K562 (cell line): ENCODE data around the gene ARFGAP1. TPM values are rescaled to one million over a fixed set of nuclear protein-coding genes. Genes with fewer than 3 reads are reported as not detected.
A peak's percentile ranks its signal among the peaks of the same experiment; 100 is the strongest.

ENCODE experiments used
- ATAC-seq: fragments of 200-7000 bp; cut with Tn5 transposase; 3 replicates; pipeline ENCODE4 v1.9.1; 2020; ENCODE audit warnings: moderate library complexity
- BruUV-seq: library from RNA; stranded (reverse); fragments of 400-500 nt; replicated peaks from 2 replicates; lab custom pipeline; 2021; lab: Mats Ljungman, UMichigan
- CTCF ChIA-PET: fragments of 300-600 bp; formaldehyde crosslinking; extraction: SDS; loops from one replicate; lab custom pipeline; 2021; ENCODE audit warnings: low intra/inter-chr PET ratio; lab: Yijun Ruan, JAX
- POLR2A ChIA-PET: fragments of 300-600, 350-650 bp; sonication (Branson Sonifier 250); formaldehyde crosslinking; extraction: SDS; loops from one replicate; lab custom pipeline; 2021; ENCODE audit warnings: antibody characterized with exemption, inconsistent platforms; lab: Yijun Ruan, JAX
- DNase-seq, 4 experiments: peaks; one replicate each; pipeline versions ENCODE4 v3.0.0 to v3.0.0-alpha.2; 2011 to 2018; ENCODE audit warnings: low spot score in 3 of 4, mixed read lengths in 3 of 4; ENCODE audit errors: extremely low read depth in 1 of 4
- FAIRE-seq: peaks from 2 replicates; lab custom pipeline; 2011; peaks lifted over from hg19 to GRCh38; lab: Jason Lieb, UNC
- H2AFZ ChIP-seq: 2 replicates; pipeline ENCODE4 v1.6.0; 2011; ENCODE audit warnings: low read depth, low read length, control low read depth, inconsistent platforms
- H3K27ac ChIP-seq: fragments of 200-600 bp; 3 replicates; pipeline ENCODE4 v1.8.0; 2011; ENCODE audit warnings: low read depth, mild to moderate bottlenecking, control low read depth, inconsistent platforms, low read length, moderate library complexity, mixed read lengths; ENCODE audit errors: extremely low read depth
- H3K27me3 ChIP-seq, 2 experiments: fragments of 300-600 bp in 1 of 2; 2 replicates in 1 of 2; 3 replicates in 1 of 2; pipeline versions ENCODE4 v1.6.0 to v1.8.0; 2011; ENCODE audit warnings: inconsistent platforms in 2 of 2, low read length in 2 of 2, mild to moderate bottlenecking in 1 of 2, mixed read lengths in 1 of 2, moderate library complexity in 1 of 2; ENCODE audit not compliant: control insufficient read depth in 2 of 2, insufficient read depth in 2 of 2
- H3K36me3 ChIP-seq: fragments of 300-600 bp; 3 replicates; pipeline ENCODE4 v1.8.0; 2011; ENCODE audit warnings: mild to moderate bottlenecking, low read length, inconsistent platforms; ENCODE audit not compliant: control insufficient read depth, insufficient read depth
- H3K4me1 ChIP-seq, 2 experiments: fragments of 200-600 bp in 1 of 2; replicated peaks in 1 of 2; 2 replicates in 1 of 2; 3 replicates in 1 of 2; pipeline versions ENCODE4 v1.5.1 to v1.8.0; 2011; ENCODE audit warnings: inconsistent platforms in 2 of 2, low read length in 2 of 2, mild to moderate bottlenecking in 1 of 2, mixed read lengths in 1 of 2, moderate library complexity in 1 of 2; ENCODE audit not compliant: control insufficient read depth in 2 of 2, insufficient read depth in 2 of 2
- H3K4me2 ChIP-seq: 2 replicates; pipeline ENCODE4 v1.6.1; 2011; ENCODE audit warnings: low read length, control low read depth, inconsistent platforms, mixed read lengths; ENCODE audit not compliant: insufficient read depth
- H3K4me3 ChIP-seq: fragments of 200-600 bp; sonication (generic), shearing (Covaris generic); 2 replicates; pipeline ENCODE4 v1.5.1; 2016; ENCODE audit warnings: control low read depth, inconsistent platforms
- H3K79me2 ChIP-seq: fragments of 200-600 bp; 3 replicates; pipeline ENCODE4 v1.8.0; 2011; ENCODE audit warnings: low read length, inconsistent platforms; ENCODE audit not compliant: control insufficient read depth, insufficient read depth
- H3K9ac ChIP-seq, 2 experiments: 2 replicates each; pipeline versions ENCODE4 v1.6.0 to v1.6.1; 2011; ENCODE audit warnings: low read depth in 2 of 2, low read length in 2 of 2, control low read depth in 1 of 2, inconsistent platforms in 1 of 2, mild to moderate bottlenecking in 1 of 2, mixed read lengths in 1 of 2; ENCODE audit not compliant: insufficient read depth in 1 of 2
- H3K9me1 ChIP-seq: one replicate; pipeline ENCODE4 v1.6.0; 2011; ENCODE audit warnings: inconsistent platforms, mild to moderate bottlenecking, low read length, moderate library complexity; ENCODE audit not compliant: control insufficient read depth, insufficient read depth
- H3K9me3 ChIP-seq: replicated peaks from 2 replicates; pipeline ENCODE4 v1.5.1; 2011; ENCODE audit warnings: low read depth, low read length, inconsistent platforms; ENCODE audit not compliant: control insufficient read depth, insufficient read depth
- H4K20me1 ChIP-seq: replicated peaks from 2 replicates; pipeline ENCODE4 v1.6.1; 2011; ENCODE audit warnings: low read length, inconsistent platforms, mixed read lengths; ENCODE audit not compliant: control insufficient read depth, insufficient read depth
- CBFA2T2 ChIP-seq: fragments of 450-650 bp; conservative IDR thresholded peaks from 2 replicates; pipeline ENCODE4 v1.6.1; 2017; ENCODE audit warnings: mild to moderate bottlenecking
- ELF2 ChIP-seq: fragments of 250-450 bp; sonication (Bioruptor Pico); IDR thresholded peaks from 2 replicates; pipeline ENCODE4 v1.5.0; 2021; ENCODE audit warnings: mild to moderate bottlenecking
- MAFF ChIP-seq: IDR thresholded peaks from 2 replicates; pipeline ENCODE4 v1.6.1; 2012; ENCODE audit warnings: low read length, improper control_type of control experiment
- RAD51 ChIP-seq: fragments of 450-650 bp; IDR thresholded peaks from 2 replicates; pipeline ENCODE4 v1.7.1; 2016; ENCODE audit warnings: low read depth, mild to moderate bottlenecking, borderline replicate concordance
- RBM34 ChIP-seq: fragments of 200-400 bp; formaldehyde crosslinking; IDR thresholded peaks from 2 replicates; pipeline ENCODE4 v1.6.1; 2018; ENCODE audit warnings: low read length, borderline replicate concordance; ENCODE audit not compliant: insufficient read depth
- SAP30 ChIP-seq: fragments of 200-600 bp; sonication (generic); IDR thresholded peaks from 2 replicates; pipeline ENCODE4 v1.6.1; 2012; ENCODE audit warnings: borderline replicate concordance, low read depth, mild to moderate bottlenecking, moderate library complexity, low read length, control low read depth, inconsistent platforms; ENCODE audit not compliant: insufficient read depth, poor library complexity, severe bottlenecking
- TAF15 ChIP-seq: fragments of 200-400 bp; formaldehyde crosslinking; IDR thresholded peaks from 2 replicates; pipeline ENCODE4 v1.6.1; 2017; ENCODE audit warnings: mild to moderate bottlenecking, low read depth, low read length, moderate library complexity
- TFE3 ChIP-seq: fragments of 450-650 bp; formaldehyde crosslinking; IDR thresholded peaks from 2 replicates; pipeline ENCODE4 v1.4.0; 2020; ENCODE audit warnings: mild to moderate bottlenecking, mixed read lengths
- USF2 ChIP-seq: sonication (generic); formaldehyde crosslinking; IDR thresholded peaks from 2 replicates; pipeline ENCODE4 v1.5.0; 2020; ENCODE audit warnings: missing genetic modification reagents
- ZNF3 ChIP-seq: fragments of 250-450 bp; sonication (Bioruptor Pico); IDR thresholded peaks from 2 replicates; pipeline ENCODE4 v1.5.0; 2021; ENCODE audit warnings: mild to moderate bottlenecking, moderate library complexity
- WGBS: fragments of 100-300 bp; shearing (Covaris generic); methylation state at CpG from one replicate; pipeline ENCODE4 v1.1.6; 2016; ENCODE audit warnings: low coverage, mixed read lengths; ENCODE audit not compliant: insufficient coverage; ENCODE audit errors: missing lambda C conversion rate; 5-methylcytosine and 5-hydroxymethylcytosine counted together
- in situ Hi-C: fragments of 300-500 bp; cut with MboI; formaldehyde crosslinking; loops from 4 replicates; pipeline ENCODE4 v1.15.0; 2018; ENCODE audit warnings: inconsistent platforms, mixed read lengths
- intact Hi-C: fragments of 100-400 bp; cut with micrococcal nuclease; formaldehyde crosslinking; loops from 2 replicates; pipeline ENCODE4 v1.14.2; 2022
- polyA plus RNA-seq, 8 experiments: library from polyadenylated mRNA; depleted of rRNA in 4 of 8; stranded (reverse) in 5 of 8; unstranded in 3 of 8; fragments of >200 nt; fragmentation: Nextera tagmentation in 2 of 8; fragmentation: Illumina TruSeq in 1 of 8; extraction: Ambion mirVana in 2 of 8; extraction: Trizol in 1 of 8; gene quantifications; 2 replicates each; pipeline versions ENCODE4 v1.2.1 to v1.2.3, GENCODE V29; 2011 to 2014; ENCODE audit warnings: inconsistent platforms in 1 of 8, missing spikeins in 1 of 8
- total RNA-seq, 7 experiments: library from RNA; depleted of rRNA in 6 of 7; stranded (reverse); fragments of >200 nt in 6 of 7; fragmentation: Illumina TruSeq in 2 of 7; extraction: Trizol in 2 of 7; gene quantifications; 2 replicates each; pipeline versions ENCODE4 v1.2.1 to v1.2.3, GENCODE V29; 2011 to 2021; ENCODE audit warnings: low replicate concordance in 1 of 7
- TF ChIP-seq, protein P1 (sequence below): fragments of 250-450 bp; sonication (Bioruptor Pico); IDR thresholded peaks from 2 replicates; pipeline ENCODE4 v1.8.0; 2022; ENCODE audit warnings: inconsistent platforms
- TF ChIP-seq, protein P2 (sequence below): sonication (generic); formaldehyde crosslinking; IDR thresholded peaks from 2 replicates; pipeline ENCODE4 v1.9.0; 2022; ENCODE audit warnings: mild to moderate bottlenecking, missing genetic modification reagents
- TF ChIP-seq, protein P3 (sequence below), 2 experiments: fragments of 450-650 bp; IDR thresholded peaks; 2 replicates each; pipeline ENCODE4 v1.6.1; 2016

The ARFGAP1 gene
- total and polyA plus RNA-seq, 9 of the 15 experiments (the other 6 are each of a cell fraction or from before 2014, with no cell fraction given), result 0.53 to 102 (median 33.5) TPM

DNA sequence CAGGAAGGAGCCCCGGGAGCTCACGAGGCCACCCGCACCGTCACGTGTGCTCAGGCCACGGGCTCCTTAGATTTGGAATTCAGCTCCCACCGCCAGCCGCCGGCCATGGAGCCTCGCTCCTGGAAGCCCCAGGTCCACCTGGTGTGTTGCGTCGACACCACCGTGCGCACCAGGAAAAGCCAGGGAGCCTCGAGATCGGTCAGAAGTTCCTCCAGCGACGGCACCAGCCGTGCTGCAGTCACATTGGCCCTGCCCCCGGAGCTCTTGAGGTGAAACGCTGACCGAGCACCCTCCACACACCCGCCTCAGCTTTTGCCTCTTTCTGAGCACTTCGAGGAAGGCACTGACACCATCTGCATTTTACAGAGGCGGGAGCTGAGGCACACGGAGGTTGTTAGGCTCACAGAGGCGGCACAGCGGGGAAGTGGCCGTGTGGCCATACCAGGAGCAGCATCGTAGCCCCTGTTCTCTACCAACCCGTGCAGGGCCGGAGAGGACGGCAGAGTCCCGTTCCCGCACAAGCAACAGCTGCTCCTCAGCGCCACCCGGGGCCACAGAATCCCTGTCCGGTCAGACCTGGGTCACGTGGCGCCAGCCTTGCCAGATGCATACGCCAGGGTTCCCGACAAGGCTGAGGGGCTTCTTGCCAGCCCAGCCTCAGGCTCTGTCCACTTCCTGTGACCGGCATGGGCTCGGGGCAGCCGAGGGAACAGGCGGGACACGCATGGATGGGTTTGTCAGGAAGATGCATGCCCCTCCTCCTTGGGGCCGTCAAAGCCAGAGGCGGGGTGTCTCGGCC lies 25.9 kb upstream of the ARFGAP1 start:
- in situ Hi-C loops (no loop called here), intact Hi-C loops (no loop called here)
- Histone ChIP-seq H3K9ac (0 out of 4 replicates have a peak overlapping the region, but pooled peaks of 1 of the 2 experiments have one; percentile 26), H3K27ac (no peak overlapping the region), H3K79me2 (no peaks in the 10 kb centered on the region), H4K20me1 (peaks cover 20% of the 10 kb centered on the region), H3K27me3 (peaks cover 42 to 86% of the 10 kb centered on the region in 2 experiments; a peak in 4 of 5 replicates), H3K4me2 (no peak overlapping the region), H3K9me3 (no peaks in the 10 kb centered on the region), H3K4me3 (no peak overlapping the region), H3K9me1 (no peaks in the 10 kb centered on the region), H3K36me3 (no peaks in the 10 kb centered on the region), H2AFZ (no peak overlapping the region), H3K4me1 (peaks cover 0 to 39% of the 10 kb centered on the region in 2 experiments; a peak in 1 of 5 replicates)
- POLR2A ChIA-PET, result interaction anchor here (0.6 to 1.7 kb wide), 4 partner anchors 11 to 476 kb away, joined by 3 to 8 read pairs (median 3); partner anchors contain the start of gene BIRC7
- ATAC-seq, result peak; percentile 48
- WGBS, result 6% methylated on average over 43 of the region's 50 CpGs
- no peak for FAIRE-seq
- no TSS peak for BruUV-seq
- DNase-seq, result peak in 1 of 4 experiments; percentile 32
- CTCF ChIA-PET, result no interaction called here
- TF ChIP-seq TFE3 (CRISPR knock-in tag) (peak; percentile 65), RBM34 (no peak), RAD51 (peak; percentile 64), MAFF (no peak), ELF2 (CRISPR knock-in tag) (no peak), TAF15 (no peak), ZNF3 (CRISPR knock-in tag) (no peak), SAP30 (no peak), USF2 (CRISPR knock-in tag) (peak; percentile 76), CBFA2T2 (peak; percentile 16; the same call in 1 of the 2 replicates)
- TF ChIP-seq, protein P1, sequence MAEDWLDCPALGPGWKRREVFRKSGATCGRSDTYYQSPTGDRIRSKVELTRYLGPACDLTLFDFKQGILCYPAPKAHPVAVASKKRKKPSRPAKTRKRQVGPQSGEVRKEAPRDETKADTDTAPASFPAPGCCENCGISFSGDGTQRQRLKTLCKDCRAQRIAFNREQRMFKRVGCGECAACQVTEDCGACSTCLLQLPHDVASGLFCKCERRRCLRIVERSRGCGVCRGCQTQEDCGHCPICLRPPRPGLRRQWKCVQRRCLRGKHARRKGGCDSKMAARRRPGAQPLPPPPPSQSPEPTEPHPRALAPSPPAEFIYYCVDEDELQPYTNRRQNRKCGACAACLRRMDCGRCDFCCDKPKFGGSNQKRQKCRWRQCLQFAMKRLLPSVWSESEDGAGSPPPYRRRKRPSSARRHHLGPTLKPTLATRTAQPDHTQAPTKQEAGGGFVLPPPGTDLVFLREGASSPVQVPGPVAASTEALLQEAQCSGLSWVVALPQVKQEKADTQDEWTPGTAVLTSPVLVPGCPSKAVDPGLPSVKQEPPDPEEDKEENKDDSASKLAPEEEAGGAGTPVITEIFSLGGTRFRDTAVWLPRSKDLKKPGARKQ (CRISPR knock-in tag), result no peak
- TF ChIP-seq, protein P2, sequence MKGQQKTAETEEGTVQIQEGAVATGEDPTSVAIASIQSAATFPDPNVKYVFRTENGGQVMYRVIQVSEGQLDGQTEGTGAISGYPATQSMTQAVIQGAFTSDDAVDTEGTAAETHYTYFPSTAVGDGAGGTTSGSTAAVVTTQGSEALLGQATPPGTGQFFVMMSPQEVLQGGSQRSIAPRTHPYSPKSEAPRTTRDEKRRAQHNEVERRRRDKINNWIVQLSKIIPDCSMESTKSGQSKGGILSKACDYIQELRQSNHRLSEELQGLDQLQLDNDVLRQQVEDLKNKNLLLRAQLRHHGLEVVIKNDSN (CRISPR knock-in tag), result peak; percentile 86
- TF ChIP-seq, protein P3, sequence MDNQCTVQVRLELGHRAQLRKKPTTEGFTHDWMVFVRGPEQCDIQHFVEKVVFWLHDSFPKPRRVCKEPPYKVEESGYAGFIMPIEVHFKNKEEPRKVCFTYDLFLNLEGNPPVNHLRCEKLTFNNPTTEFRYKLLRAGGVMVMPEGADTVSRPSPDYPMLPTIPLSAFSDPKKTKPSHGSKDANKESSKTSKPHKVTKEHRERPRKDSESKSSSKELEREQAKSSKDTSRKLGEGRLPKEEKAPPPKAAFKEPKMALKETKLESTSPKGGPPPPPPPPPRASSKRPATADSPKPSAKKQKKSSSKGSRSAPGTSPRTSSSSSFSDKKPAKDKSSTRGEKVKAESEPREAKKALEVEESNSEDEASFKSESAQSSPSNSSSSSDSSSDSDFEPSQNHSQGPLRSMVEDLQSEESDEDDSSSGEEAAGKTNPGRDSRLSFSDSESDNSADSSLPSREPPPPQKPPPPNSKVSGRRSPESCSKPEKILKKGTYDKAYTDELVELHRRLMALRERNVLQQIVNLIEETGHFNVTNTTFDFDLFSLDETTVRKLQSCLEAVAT (IDR thresholded peaks at IDR 0.05), result no peak
